ENCODE results near the gene CLUH.

- no peak for TF ChIP-seq NFIC (IDR thresholded peaks at IDR 0.05; ENCODE audit: borderline replicate concordance)
- TF ChIP-seq CTCF (IDR thresholded peaks at IDR 0.05), result no peak
- no peak for TF ChIP-seq SMC3 (IDR thresholded peaks at IDR 0.05; ENCODE audit: low read depth, low read length)
- TF ChIP-seq POLR2AphosphoS5 (IDR thresholded peaks at IDR 0.05; ENCODE audit: low read depth, low read length), result no peak
- TF ChIP-seq MXI1 (IDR thresholded peaks at IDR 0.05; ENCODE audit: low read depth, low read length), result no peak
- no peak for TF ChIP-seq TCF12 (IDR thresholded peaks at IDR 0.05)
These were observed 24.3 kb upstream of the CLUH start for GRCh38 chr17:2735896-2736295.

All from SK-N-SH (cell line).